A549 (cell line): ENCODE results near the gene KCNJ11. TPM values are rescaled to one million over a fixed set of nuclear protein-coding genes. Genes with fewer than 3 reads are reported as not detected.

Experiments
- ATAC-seq, 2 experiments: fragments of 200-7000 bp in 1 of 2; fragments of >200 bp in 1 of 2; cut with Nextera tagmentation in 1 of 2; cut with Tn5 transposase in 1 of 2; 3 replicates each; pipeline versions ENCODE4 v1.8.0 to v1.9.1; 2018 to 2020; ENCODE audit warnings: mild to moderate bottlenecking in 1 of 2, moderate library complexity in 1 of 2
- CTCF ChIA-PET: fragments of 300-600 bp; sonication (Branson Sonifier 250); formaldehyde crosslinking; extraction: SDS; loops from one replicate; lab custom pipeline; 2021; ENCODE audit warnings: antibody characterized with exemption, inconsistent platforms; lab: Yijun Ruan, JAX
- POLR2A ChIA-PET: fragments of 350-600 bp; formaldehyde crosslinking; extraction: SDS; loops from one replicate; lab custom pipeline; 2021; ENCODE audit warnings: antibody characterized with exemption, inconsistent platforms; lab: Yijun Ruan, JAX
- DNase-seq, 2 experiments: peaks; one replicate each; pipeline versions ENCODE4 v3.0.0 to v3.0.0-alpha.2; 2011 to 2016; ENCODE audit warnings: low read depth in 1 of 2, low spot score in 1 of 2
- FAIRE-seq: peaks from 2 replicates; lab custom pipeline; 2011; peaks lifted over from hg19 to GRCh38; lab: Jason Lieb, UNC
- H3K27ac ChIP-seq, 2 experiments: fragments of >200 bp; sonication (Bioruptor Twin); formaldehyde crosslinking; 3 replicates each; pipeline ENCODE4 v1.5.1; 2016 to 2017
- H3K4me1 ChIP-seq: fragments of >200 bp; sonication (Bioruptor Twin); formaldehyde crosslinking; 3 replicates; pipeline ENCODE4 v1.6.1; 2016
- H3K4me2 ChIP-seq: fragments of >200 bp; sonication (Bioruptor Twin); formaldehyde crosslinking; 3 replicates; pipeline ENCODE4 v1.6.1; 2016
- H3K4me3 ChIP-seq: fragments of >200 bp; sonication (Bioruptor Twin); formaldehyde crosslinking; 3 replicates; pipeline ENCODE4 v1.5.1; 2016
- H3K9me3 ChIP-seq: fragments of >200 bp; sonication (Bioruptor Twin); formaldehyde crosslinking; 3 replicates; pipeline ENCODE4 v1.6.1; 2016
- CEBPB ChIP-seq, 2 experiments: fragments of >200 bp in 1 of 2; sonication (Bioruptor Twin) in 1 of 2; formaldehyde crosslinking in 1 of 2; IDR thresholded peaks; 2 replicates each; pipeline ENCODE4 v1.6.1; 2012 to 2016
- EHF ChIP-seq: fragments of 250-450 bp; sonication (Bioruptor Pico); IDR thresholded peaks from 2 replicates; pipeline ENCODE4 v1.5.0; 2020; ENCODE audit warnings: mild to moderate bottlenecking
- FOXS1 ChIP-seq: fragments of 250-450 bp; sonication (Bioruptor Pico); IDR thresholded peaks from 2 replicates; pipeline ENCODE4 v1.5.0; 2020; ENCODE audit warnings: mild to moderate bottlenecking, moderate library complexity
- HOXB5 ChIP-seq: fragments of 250-450 bp; sonication (Bioruptor Pico); IDR thresholded peaks from 2 replicates; pipeline ENCODE4 v1.5.0; 2020; ENCODE audit warnings: mild to moderate bottlenecking, moderate library complexity
- JUN ChIP-seq, 2 experiments: fragments of >200 bp; sonication (Bioruptor Twin); formaldehyde crosslinking; IDR thresholded peaks; 2 replicates in 1 of 2; 3 replicates in 1 of 2; pipeline ENCODE4 v1.6.1; 2016 to 2017
- JUNB ChIP-seq: fragments of >200 bp; sonication (Bioruptor Twin); formaldehyde crosslinking; IDR thresholded peaks from 2 replicates; pipeline ENCODE4 v1.6.1; 2016
- KDM5A ChIP-seq: fragments of 200-600 bp; sonication (generic); IDR thresholded peaks from 2 replicates; pipeline ENCODE4 v1.6.1; 2016; ENCODE audit warnings: antibody characterized with exemption, mild to moderate bottlenecking
- MAZ ChIP-seq: fragments of 150-350 bp; IDR thresholded peaks from 2 replicates; pipeline ENCODE4 v1.6.1; 2014; ENCODE audit warnings: antibody characterized with exemption, low read depth, low read length, borderline replicate concordance
- NR3C1 ChIP-seq: fragments of >200 bp; sonication (Bioruptor Twin); formaldehyde crosslinking; IDR thresholded peaks from 3 replicates; pipeline ENCODE4 v1.6.1; 2017
- POLR2A ChIP-seq: IDR thresholded peaks from 2 replicates; pipeline ENCODE4 v1.6.1; 2012; ENCODE audit warnings: mild to moderate bottlenecking, low read length
- POLR2AphosphoS2 ChIP-seq: conservative IDR thresholded peaks from 2 replicates; pipeline ENCODE4 v1.6.1; 2012; ENCODE audit warnings: low read length, improper control_type of control experiment, inconsistent platforms
- RFX5 ChIP-seq: fragments of 450-650 bp; IDR thresholded peaks from 2 replicates; pipeline ENCODE4 v1.7.1; 2014; ENCODE audit warnings: antibody characterized with exemption, mild to moderate bottlenecking, moderate library complexity
- RNF2 ChIP-seq: fragments of 200-600 bp; sonication (generic); IDR thresholded peaks from 2 replicates; pipeline ENCODE4 v1.6.1; 2016; ENCODE audit warnings: low read depth, mild to moderate bottlenecking, antibody characterized with exemption, moderate library complexity, borderline replicate concordance
- SMC3 ChIP-seq: fragments of >200 bp; sonication (Bioruptor Twin); formaldehyde crosslinking; IDR thresholded peaks from 3 replicates; pipeline ENCODE4 v1.6.1; 2018; ENCODE audit warnings: inconsistent platforms
- ZC3H11A ChIP-seq: fragments of 450-650 bp; IDR thresholded peaks from 2 replicates; pipeline ENCODE4 v1.6.1; 2014; ENCODE audit warnings: antibody characterized with exemption, mild to moderate bottlenecking
- ZFP36 ChIP-seq: fragments of 450-650 bp; IDR thresholded peaks from 2 replicates; pipeline ENCODE4 v1.6.1; 2014; ENCODE audit warnings: borderline replicate concordance; ENCODE audit not compliant: partially characterized antibody
- WGBS: methylation state at CpG from one replicate; pipeline ENCODE4 v1.1.6; 2017; ENCODE audit errors: missing lambda C conversion rate; 5-methylcytosine and 5-hydroxymethylcytosine counted together
- polyA plus RNA-seq, 4 experiments: library from polyadenylated mRNA; depleted of rRNA in 3 of 4; stranded (reverse); fragments of >200 nt; fragmentation: RNase III in 1 of 4; extraction: RNeasy Plus Mini Kit Qiagen cat#74134 plus additional on column Dnase treatment in 1 of 4; gene quantifications; 2 replicates in 3 of 4; 3 replicates in 1 of 4; pipeline ENCODE4 v1.2.3, GENCODE V29; 2011 to 2017
- TF ChIP-seq, protein P1 (sequence below): fragments of 450-650 bp; IDR thresholded peaks from 2 replicates; pipeline ENCODE4 v1.6.1; 2014; ENCODE audit warnings: antibody characterized with exemption
- TF ChIP-seq, protein P2 (sequence below): fragments of >200 bp; sonication (Bioruptor Twin); formaldehyde crosslinking; IDR thresholded peaks from 3 replicates; pipeline ENCODE4 v1.6.1; 2016
- TF ChIP-seq, protein P3 (sequence below): fragments of 200-600 bp; sonication (generic); IDR thresholded peaks from 2 replicates; pipeline ENCODE4 v1.6.1; 2016; ENCODE audit warnings: antibody characterized with exemption, mild to moderate bottlenecking, moderate library complexity

The KCNJ11 gene
- polyA plus RNA-seq, 2 of the 4 experiments (the other 2 are of a cell fraction): 0.18 to 0.53 TPM

DNA sequence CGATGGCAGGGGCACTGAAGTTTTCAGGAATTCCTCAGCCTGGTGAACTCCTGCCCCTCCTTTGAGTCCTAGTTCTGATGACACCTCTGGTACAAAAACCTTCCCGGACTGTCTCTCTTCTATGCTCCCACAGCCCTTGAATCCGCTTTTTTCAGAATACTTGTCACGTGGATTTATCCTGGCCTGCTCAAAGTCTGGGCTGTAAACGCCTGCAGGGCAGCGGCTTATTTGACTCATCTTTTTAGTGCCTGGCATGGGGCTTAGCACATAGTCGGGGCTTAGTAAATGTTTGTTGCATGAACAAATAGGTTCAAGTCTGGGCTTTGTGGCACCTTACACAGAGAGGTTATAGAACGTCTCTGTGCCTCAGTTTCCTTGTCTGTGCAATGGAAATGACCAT, 13.4 kb upstream of the KCNJ11 start:
- no peak overlapping the region for H3K4me3 ChIP-seq
- ATAC-seq: no peak
- ChIA-PET CTCF (interaction anchor here (1.0 to 7.2 kb wide), 6 partner anchors 11 to 197 kb away, joined by 3 to 59 read pairs (median 18); partner anchors contain the start of gene KCNJ11), POLR2A (no interaction called here)
- no peak for FAIRE-seq
- H3K4me1 ChIP-seq: peaks cover 13% of the 10 kb centered on the region
- DNase-seq: no peak
- no peaks in the 10 kb centered on the region for H3K9me3 ChIP-seq
- 79% methylated on average over 8 of the region's 8 CpGs for WGBS
- no peak overlapping the region for H3K4me2 ChIP-seq
- TF ChIP-seq JUN (IDR thresholded peaks at IDR 0.05): no peak
- TF ChIP-seq, protein P1, sequence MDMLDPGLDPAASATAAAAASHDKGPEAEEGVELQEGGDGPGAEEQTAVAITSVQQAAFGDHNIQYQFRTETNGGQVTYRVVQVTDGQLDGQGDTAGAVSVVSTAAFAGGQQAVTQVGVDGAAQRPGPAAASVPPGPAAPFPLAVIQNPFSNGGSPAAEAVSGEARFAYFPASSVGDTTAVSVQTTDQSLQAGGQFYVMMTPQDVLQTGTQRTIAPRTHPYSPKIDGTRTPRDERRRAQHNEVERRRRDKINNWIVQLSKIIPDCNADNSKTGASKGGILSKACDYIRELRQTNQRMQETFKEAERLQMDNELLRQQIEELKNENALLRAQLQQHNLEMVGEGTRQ: no peak
- no peak for TF ChIP-seq POLR2AphosphoS2
- no peak overlapping the region; a peak in 1 of 6 replicates for H3K27ac ChIP-seq

DNA sequence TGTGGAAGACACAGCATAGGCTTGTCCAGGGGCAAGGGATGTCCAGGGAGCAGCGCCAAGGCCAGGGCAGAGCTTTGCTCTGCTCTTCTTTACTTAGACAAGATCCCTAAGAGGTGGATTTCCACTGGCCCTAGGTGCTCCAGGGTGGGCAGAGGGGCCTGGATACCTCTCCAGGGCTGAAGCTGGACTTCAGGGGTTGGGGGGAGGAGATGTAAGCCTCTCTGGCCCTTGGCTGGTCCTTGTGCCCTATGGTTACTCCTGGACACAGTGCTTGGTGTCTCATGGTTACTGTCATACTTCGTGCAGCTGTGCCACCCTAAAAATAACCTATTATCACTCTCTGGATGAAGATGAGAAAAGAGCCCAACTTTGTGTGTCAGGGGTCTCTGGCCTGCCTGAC, 12.9 kb upstream of the KCNJ11 start:
- DNase-seq: no peak
- Histone ChIP-seq H3K4me1 (peaks cover 13% of the 10 kb centered on the region), H3K4me3 (no peak overlapping the region)
- no peak for ATAC-seq
- TF ChIP-seq SMC3 (no peak), RNF2 (no peak), FOXS1 (CRISPR knock-in tag) (no peak), POLR2A (no peak), KDM5A (no peak)
- TF ChIP-seq, all 56 proteins: peak for 0
- CTCF ChIA-PET: interaction anchor here (1.0 to 7.2 kb wide), 5 partner anchors 10 to 127 kb away, joined by 3 to 59 read pairs (median 4); partner anchors contain the start of gene KCNJ11
- H3K4me2 ChIP-seq: no peak overlapping the region
- H3K27ac ChIP-seq: no peak overlapping the region; a peak in 1 of 6 replicates
- H3K9me3 ChIP-seq: no peaks in the 10 kb centered on the region
- POLR2A ChIA-PET: no interaction called here
- FAIRE-seq: no peak
- WGBS: 46% methylated on average over 2 of the region's 2 CpGs

- no peak for TF ChIP-seq FOXS1 (CRISPR knock-in tag)
- TF ChIP-seq ZFP36: no peak
- TF ChIP-seq KDM5A: no peak
- TF ChIP-seq ZC3H11A: no peak
- no peak for TF ChIP-seq NR3C1
- no peak for TF ChIP-seq HOXB5 (CRISPR knock-in tag)
- TF ChIP-seq, protein P2, sequence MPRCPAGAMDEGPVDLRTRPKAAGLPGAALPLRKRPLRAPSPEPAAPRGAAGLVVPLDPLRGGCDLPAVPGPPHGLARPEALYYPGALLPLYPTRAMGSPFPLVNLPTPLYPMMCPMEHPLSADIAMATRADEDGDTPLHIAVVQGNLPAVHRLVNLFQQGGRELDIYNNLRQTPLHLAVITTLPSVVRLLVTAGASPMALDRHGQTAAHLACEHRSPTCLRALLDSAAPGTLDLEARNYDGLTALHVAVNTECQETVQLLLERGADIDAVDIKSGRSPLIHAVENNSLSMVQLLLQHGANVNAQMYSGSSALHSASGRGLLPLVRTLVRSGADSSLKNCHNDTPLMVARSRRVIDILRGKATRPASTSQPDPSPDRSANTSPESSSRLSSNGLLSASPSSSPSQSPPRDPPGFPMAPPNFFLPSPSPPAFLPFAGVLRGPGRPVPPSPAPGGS: no peak
- TF ChIP-seq MAZ: no peak
- no peak for TF ChIP-seq EHF (CRISPR knock-in tag)
- TF ChIP-seq JUNB: no peak
- TF ChIP-seq, protein P3, sequence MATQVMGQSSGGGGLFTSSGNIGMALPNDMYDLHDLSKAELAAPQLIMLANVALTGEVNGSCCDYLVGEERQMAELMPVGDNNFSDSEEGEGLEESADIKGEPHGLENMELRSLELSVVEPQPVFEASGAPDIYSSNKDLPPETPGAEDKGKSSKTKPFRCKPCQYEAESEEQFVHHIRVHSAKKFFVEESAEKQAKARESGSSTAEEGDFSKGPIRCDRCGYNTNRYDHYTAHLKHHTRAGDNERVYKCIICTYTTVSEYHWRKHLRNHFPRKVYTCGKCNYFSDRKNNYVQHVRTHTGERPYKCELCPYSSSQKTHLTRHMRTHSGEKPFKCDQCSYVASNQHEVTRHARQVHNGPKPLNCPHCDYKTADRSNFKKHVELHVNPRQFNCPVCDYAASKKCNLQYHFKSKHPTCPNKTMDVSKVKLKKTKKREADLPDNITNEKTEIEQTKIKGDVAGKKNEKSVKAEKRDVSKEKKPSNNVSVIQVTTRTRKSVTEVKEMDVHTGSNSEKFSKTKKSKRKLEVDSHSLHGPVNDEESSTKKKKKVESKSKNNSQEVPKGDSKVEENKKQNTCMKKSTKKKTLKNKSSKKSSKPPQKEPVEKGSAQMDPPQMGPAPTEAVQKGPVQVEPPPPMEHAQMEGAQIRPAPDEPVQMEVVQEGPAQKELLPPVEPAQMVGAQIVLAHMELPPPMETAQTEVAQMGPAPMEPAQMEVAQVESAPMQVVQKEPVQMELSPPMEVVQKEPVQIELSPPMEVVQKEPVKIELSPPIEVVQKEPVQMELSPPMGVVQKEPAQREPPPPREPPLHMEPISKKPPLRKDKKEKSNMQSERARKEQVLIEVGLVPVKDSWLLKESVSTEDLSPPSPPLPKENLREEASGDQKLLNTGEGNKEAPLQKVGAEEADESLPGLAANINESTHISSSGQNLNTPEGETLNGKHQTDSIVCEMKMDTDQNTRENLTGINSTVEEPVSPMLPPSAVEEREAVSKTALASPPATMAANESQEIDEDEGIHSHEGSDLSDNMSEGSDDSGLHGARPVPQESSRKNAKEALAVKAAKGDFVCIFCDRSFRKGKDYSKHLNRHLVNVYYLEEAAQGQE: no peak
- TF ChIP-seq RFX5: no peak
- TF ChIP-seq CEBPB (IDR thresholded peaks at IDR 0.05): no peak
- TF ChIP-seq POLR2AphosphoS2: no peak
- no peak for DNase-seq
- no peak overlapping the region for H3K27ac ChIP-seq
- WGBS: 76% methylated on average over 19 of the region's 19 CpGs
- POLR2A ChIA-PET: no interaction called here
- H3K9me3 ChIP-seq: no peaks in the 10 kb centered on the region
- peaks cover 2% of the 10 kb centered on the region; the same call in 2 of the 3 replicates for H3K4me1 ChIP-seq
- ATAC-seq: no peak
- no peak for FAIRE-seq
- H3K4me2 ChIP-seq: no peak overlapping the region
- no peak overlapping the region for H3K4me3 ChIP-seq
- CTCF ChIA-PET: interaction anchor here (1.0 to 7.2 kb wide), 7 partner anchors 9 to 128 kb away, joined by 3 to 59 read pairs (median 4); partner anchors contain the start of gene KCNJ11
These were observed 11.8 kb upstream of the KCNJ11 start for GRCh38 chr11:17400048-17400775.
